Upper lobe of left lung (tissue), 6 donors: ENCODE results near the gene KCNAB2. TPM values are rescaled to one million over a fixed set of nuclear protein-coding genes. Genes with fewer than 3 reads are reported as not detected.

ENCODE experiments used
- ATAC-seq, 2 donors: fragments of 200-7000 bp; cut with Tn5 transposase; one replicate each; pipeline ENCODE4 v1.9.1; 2022; ENCODE audit warnings: mild to moderate bottlenecking in 2 of 2, moderate library complexity in 2 of 2; ENCODE audit not compliant: low FRiP score in 2 of 2
- DNase-seq, 2 donors: peaks; one replicate each; pipeline ENCODE4 v3.0.0-alpha.2; 2019 to 2020
- H3K27ac ChIP-seq, 4 donors: fragments of 200-600 bp; sonication (generic); one replicate each; pipeline ENCODE4 v1.5.1; 2016 to 2019
- H3K27me3 ChIP-seq, 4 donors: fragments of 200-600 bp; sonication (generic); one replicate each; pipeline ENCODE4 v1.5.1; 2017 to 2019
- H3K36me3 ChIP-seq, 4 donors: fragments of 200-600 bp; sonication (generic); one replicate each; pipeline ENCODE4 v1.5.1; 2016 to 2019
- H3K4me1 ChIP-seq, 4 donors: fragments of 200-600 bp; sonication (generic); one replicate each; pipeline ENCODE4 v1.5.1; 2018 to 2019
- H3K4me3 ChIP-seq, 4 donors: fragments of 200-600 bp; sonication (generic); one replicate each; pipeline ENCODE4 v1.5.1; 2017 to 2019; ENCODE audit warnings: mild to moderate bottlenecking in 2 of 4, moderate library complexity in 1 of 4
- H3K9me3 ChIP-seq, 4 donors: fragments of 200-600 bp; sonication (generic); one replicate each; pipeline ENCODE4 v1.5.1; 2018 to 2019
- CTCF ChIP-seq, 6 experiments: fragments of 450-650 bp in 4 of 6; fragments of 200-600 bp in 2 of 6; sonication (generic) in 2 of 6; IDR thresholded peaks; one replicate each; pipeline ENCODE4 v1.5.1; 2016 to 2019; ENCODE audit warnings: antibody characterized with exemption in 6 of 6
- EP300 ChIP-seq, 4 donors: sonication (generic); formaldehyde crosslinking; IDR thresholded peaks; one replicate each; pipeline ENCODE4 v1.5.1; 2017; ENCODE audit warnings: antibody characterized with exemption in 4 of 4, control low read depth in 2 of 4
- POLR2A ChIP-seq, 4 donors: fragments of 450-650 bp; IDR thresholded peaks; one replicate each; pipeline ENCODE4 v1.5.1; 2016 to 2017; ENCODE audit warnings: antibody characterized with exemption in 4 of 4, mild to moderate bottlenecking in 2 of 4
- POLR2AphosphoS5 ChIP-seq, 2 donors: sonication (generic); formaldehyde crosslinking; IDR thresholded peaks; one replicate each; pipeline ENCODE4 v1.5.1; 2017; ENCODE audit warnings: antibody characterized with exemption in 2 of 2
- WGBS, 2 donors: methylation state at CpG; one replicate each; pipeline ENCODE4 v1.1.5; 2017 to 2018; 5-methylcytosine and 5-hydroxymethylcytosine counted together
- total RNA-seq, 6 donors: library from RNA; depleted of rRNA in 4 of 6; stranded (reverse); fragments of >200 nt in 4 of 6; gene quantifications; one replicate each; pipeline versions ENCODE4 v1.1.0 to v1.2.1, GENCODE V29; 2016 to 2021
- donor health status: DM: no; HTN: no; CAD: no; lungs with moderate emphysema.
- donor health status: DM: no; HTN: yes; CAD: no; lungs with severe emphysema.

Gene KCNAB2
- total RNA-seq, 6 donors from 2014 or later: 36.9 to 129 (median 97.8) TPM

- no peak for DNase-seq
- 76 to 85% methylated on average over 10 of the region's 10 CpGs for WGBS, 2 donors
- no peak for TF ChIP-seq CTCF (IDR thresholded peaks at IDR 0.05)
- TF ChIP-seq EP300 (IDR thresholded peaks at IDR 0.05): no peak
Observed at GRCh38 chr1:6010554-6010953, 35.1 kb upstream of the KCNAB2 start.

DNA sequence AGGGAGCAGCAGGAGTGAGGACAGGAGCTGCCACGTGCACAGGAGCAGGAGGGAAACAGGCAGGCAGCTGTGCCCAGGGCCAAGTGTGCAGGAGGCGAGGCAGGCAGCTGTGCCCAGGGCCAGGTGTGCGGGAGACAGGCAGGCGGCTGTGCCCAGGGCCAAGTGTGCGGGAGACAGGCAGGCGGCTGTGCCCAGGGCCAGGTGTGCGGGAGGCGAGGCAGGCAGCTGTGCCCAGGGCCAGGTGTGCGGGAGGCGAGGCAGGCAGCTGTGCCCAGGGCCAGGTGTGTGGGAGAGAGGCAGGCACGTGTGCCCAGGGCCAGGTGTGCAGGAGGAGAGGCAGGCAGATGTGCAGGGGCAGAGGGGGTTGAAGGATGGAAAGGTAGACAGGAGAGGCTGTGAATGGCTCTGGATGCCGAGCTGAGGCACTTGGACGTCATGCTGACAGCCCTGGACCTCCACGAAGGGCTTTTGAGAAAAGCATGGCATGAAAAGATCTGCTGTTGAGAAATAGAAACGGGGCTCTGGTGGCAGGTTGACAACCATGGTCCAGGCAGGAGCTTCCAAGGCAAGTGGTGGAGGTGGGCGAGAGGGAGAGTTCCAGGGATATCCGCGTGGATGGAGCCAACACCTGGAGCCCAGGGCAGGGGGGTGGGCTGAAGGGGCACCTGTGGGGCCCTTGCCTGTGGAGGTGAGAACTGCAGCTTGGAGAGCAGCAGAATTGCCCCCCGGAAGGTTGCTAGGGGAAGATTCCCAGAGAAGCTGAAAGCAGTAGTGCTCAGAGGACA lies 34.3 kb upstream of the KCNAB2 start:
- Histone ChIP-seq H3K36me3 (no peaks in the 10 kb centered on the region), H3K4me1 (no peaks in the 10 kb centered on the region), H3K4me3 (no peak overlapping the region), H3K27me3 (no peaks in the 10 kb centered on the region), H3K27ac (no peak overlapping the region), H3K9me3 (no peaks in the 10 kb centered on the region)
- TF ChIP-seq POLR2AphosphoS5 (IDR thresholded peaks at IDR 0.05) (no peak), POLR2A (IDR thresholded peaks at IDR 0.05) (no peak), EP300 (IDR thresholded peaks at IDR 0.05) (no peak), CTCF (IDR thresholded peaks at IDR 0.05) (no peak)
- DNase-seq (peak in 1 of 2 donors; percentile 62), ATAC-seq (no peak)
- 88 to 93% methylated on average over 19 of the region's 19 CpGs for WGBS, 2 donors

More at GRCh38 chr1:6010554-6010953, 35.1 kb upstream of the KCNAB2 start:
- no peaks in the 10 kb centered on the region for H3K4me1 ChIP-seq
- no peak overlapping the region for H3K27ac ChIP-seq
- no peak for ATAC-seq
- H3K9me3 ChIP-seq: no peaks in the 10 kb centered on the region
- no peaks in the 10 kb centered on the region for H3K36me3 ChIP-seq
- no peaks in the 10 kb centered on the region for H3K27me3 ChIP-seq
- H3K4me3 ChIP-seq: no peak overlapping the region

GRCh38 chr1:6011946-6012258 lies 33.8 kb upstream of the KCNAB2 start:
- H3K36me3 ChIP-seq: no peaks in the 10 kb centered on the region
- DNase-seq (no peak), ATAC-seq (no peak)
- TF ChIP-seq EP300 (IDR thresholded peaks at IDR 0.05) (no peak), CTCF (IDR thresholded peaks at IDR 0.05) (no peak), POLR2A (IDR thresholded peaks at IDR 0.05) (no peak), POLR2AphosphoS5 (IDR thresholded peaks at IDR 0.05) (no peak)
- no peak overlapping the region for H3K27ac ChIP-seq
- H3K9me3 ChIP-seq: no peaks in the 10 kb centered on the region
- 93 to 94% methylated on average over 2 to 3 of the region's 3 CpGs for WGBS, 2 donors
- no peak overlapping the region for H3K4me3 ChIP-seq
- H3K27me3 ChIP-seq: no peaks in the 10 kb centered on the region
- no peaks in the 10 kb centered on the region for H3K4me1 ChIP-seq

DNA sequence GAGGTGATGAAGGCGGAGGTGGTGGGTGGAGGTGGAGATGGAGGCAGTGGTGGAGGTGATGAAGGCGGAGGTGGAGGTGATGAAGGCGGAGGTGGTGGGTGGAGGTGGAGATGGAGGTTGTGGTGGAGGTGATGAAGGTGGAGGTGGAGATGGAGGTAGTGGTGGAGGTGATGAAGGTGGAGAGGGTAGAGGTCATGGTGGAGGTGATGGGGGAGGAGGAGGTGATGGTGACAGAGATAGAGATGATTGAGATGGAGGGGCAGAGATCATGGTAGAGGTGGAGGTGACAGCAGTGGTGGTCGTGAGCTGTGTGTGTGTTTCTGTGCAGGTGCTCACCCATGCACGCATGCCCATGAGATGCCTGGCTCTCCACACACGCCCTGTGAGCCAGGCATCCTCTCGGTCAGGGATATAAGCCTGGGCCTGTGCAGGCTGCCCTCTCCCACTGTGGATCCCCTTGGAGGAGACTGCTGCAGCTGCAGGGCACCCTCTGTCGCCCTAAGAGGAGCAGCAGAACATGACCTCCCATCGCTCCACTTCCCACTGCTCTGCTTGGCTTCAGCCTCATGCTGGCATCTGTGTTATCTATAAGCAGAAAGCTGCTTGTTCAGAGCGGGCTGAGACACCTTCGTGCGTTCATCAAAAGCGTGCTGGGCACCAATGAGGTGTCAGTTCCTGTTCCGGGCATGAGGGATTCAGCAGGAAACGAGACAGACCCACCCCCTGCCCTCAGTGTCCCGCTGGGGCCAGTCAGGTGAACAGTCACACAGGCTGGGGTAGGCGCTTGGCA lies 33.0 kb upstream of the KCNAB2 start:
- H3K4me1 ChIP-seq: no peaks in the 10 kb centered on the region
- 81 to 90% methylated on average over 11 to 17 of the region's 17 CpGs for WGBS, 2 donors
- H3K9me3 ChIP-seq: no peaks in the 10 kb centered on the region
- no peak overlapping the region for H3K4me3 ChIP-seq
- no peaks in the 10 kb centered on the region for H3K27me3 ChIP-seq
- ATAC-seq (no peak), DNase-seq (no peak)
- TF ChIP-seq POLR2A (IDR thresholded peaks at IDR 0.05): no peak
- no peak for TF ChIP-seq POLR2AphosphoS5 (IDR thresholded peaks at IDR 0.05)
- no peak for TF ChIP-seq EP300 (IDR thresholded peaks at IDR 0.05)
- no peak for TF ChIP-seq CTCF (IDR thresholded peaks at IDR 0.05)
- no peak overlapping the region for H3K27ac ChIP-seq
- no peaks in the 10 kb centered on the region for H3K36me3 ChIP-seq
